ENCODE results near the gene DUSP7. TPM values are rescaled to one million over a fixed set of nuclear protein-coding genes. Genes with fewer than 3 reads are reported as not detected.

The DUSP7 gene
- total RNA-seq, 1 donor from 2014 or later: 21.7 TPM

- peak overlapping the region; percentile 12 for H3K4me3 Mint-ChIP-seq (ENCODE audit: unreplicated experiment)
- no peaks in the 10 kb centered on the region for H3K9me3 Mint-ChIP-seq (ENCODE audit: unreplicated experiment)
- H3K36me3 Mint-ChIP-seq (ENCODE audit: low read depth, unreplicated experiment): no peaks in the 10 kb centered on the region
- no peak for TF ChIP-seq CTCF (IDR thresholded peaks at IDR 0.05; ENCODE audit: unreplicated experiment)
- H3K4me1 Mint-ChIP-seq (ENCODE audit: unreplicated experiment): peaks cover 45% of the 10 kb centered on the region
- H3K27ac Mint-ChIP-seq (ENCODE audit: unreplicated experiment): no peak overlapping the region
- DNase-seq (ENCODE audit: low spot score): no peak
- peaks cover 11% of the 10 kb centered on the region for H3K27me3 Mint-ChIP-seq (ENCODE audit: unreplicated experiment)
Observed at GRCh38 chr3:52026041-52026440, 30.3 kb downstream of the DUSP7 start.

GRCh38 chr3:52025453-52025852, 30.9 kb downstream of the DUSP7 start:
- Mint-ChIP-seq H3K27me3 (ENCODE audit: unreplicated experiment) (peaks cover 10% of the 10 kb centered on the region), H3K27ac (ENCODE audit: unreplicated experiment) (no peak overlapping the region), H3K4me3 (ENCODE audit: unreplicated experiment) (no peak overlapping the region)

GRCh38 chr3:52024765-52025452, 31.5 kb downstream of the DUSP7 start:
- Mint-ChIP-seq H3K4me3 (ENCODE audit: unreplicated experiment) (no peak overlapping the region), H3K36me3 (ENCODE audit: low read depth, unreplicated experiment) (no peaks in the 10 kb centered on the region), H3K4me1 (ENCODE audit: unreplicated experiment) (peaks cover 45% of the 10 kb centered on the region), H3K9me3 (ENCODE audit: unreplicated experiment) (no peaks in the 10 kb centered on the region), H3K27ac (ENCODE audit: unreplicated experiment) (no peak overlapping the region), H3K27me3 (ENCODE audit: unreplicated experiment) (peaks cover 10% of the 10 kb centered on the region)
- no peak for DNase-seq (ENCODE audit: low spot score)
- no peak for TF ChIP-seq CTCF (IDR thresholded peaks at IDR 0.05; ENCODE audit: unreplicated experiment)

More at GRCh38 chr3:52025453-52025852, 30.9 kb downstream of the DUSP7 start:
- no peaks in the 10 kb centered on the region for H3K36me3 Mint-ChIP-seq (ENCODE audit: low read depth, unreplicated experiment)
- H3K9me3 Mint-ChIP-seq (ENCODE audit: unreplicated experiment): no peaks in the 10 kb centered on the region
- peaks cover 45% of the 10 kb centered on the region for H3K4me1 Mint-ChIP-seq (ENCODE audit: unreplicated experiment)
- no peak for DNase-seq (ENCODE audit: low spot score)
- no peak for TF ChIP-seq CTCF (IDR thresholded peaks at IDR 0.05; ENCODE audit: unreplicated experiment)

GRCh38 chr3:52023860-52024764, 32.3 kb downstream of the DUSP7 start:
- H3K4me1 Mint-ChIP-seq (ENCODE audit: unreplicated experiment): peaks cover 45% of the 10 kb centered on the region
- no peak for DNase-seq (ENCODE audit: low spot score)
- peaks cover 10% of the 10 kb centered on the region for H3K27me3 Mint-ChIP-seq (ENCODE audit: unreplicated experiment)
- no peaks in the 10 kb centered on the region for H3K9me3 Mint-ChIP-seq (ENCODE audit: unreplicated experiment)
- H3K27ac Mint-ChIP-seq (ENCODE audit: unreplicated experiment): peak overlapping the region; percentile 48
- no peaks in the 10 kb centered on the region for H3K36me3 Mint-ChIP-seq (ENCODE audit: low read depth, unreplicated experiment)
- no peak overlapping the region for H3K4me3 Mint-ChIP-seq (ENCODE audit: unreplicated experiment)
- no peak for TF ChIP-seq CTCF (IDR thresholded peaks at IDR 0.05; ENCODE audit: unreplicated experiment)

Measured in endothelial cell (in vitro differentiated cells).